GM12865 (cell line): ENCODE results near the gene TM9SF2.
A peak's percentile ranks its signal among the peaks of the same experiment; 100 is the strongest.

Source experiments
- DNase-seq: peaks from one replicate; pipeline ENCODE4 v3.0.0; 2010; ENCODE audit warnings: low read depth
- H3K4me3 ChIP-seq: 2 replicates; pipeline ENCODE4 v1.5.1; 2011; ENCODE audit warnings: mild to moderate bottlenecking, low read depth, low read length, control low read depth
- CTCF ChIP-seq: IDR thresholded peaks from 2 replicates; pipeline ENCODE4 v1.5.1; 2011; ENCODE audit warnings: low read length, control low read depth, low read depth, inconsistent platforms; ENCODE audit not compliant: insufficient read depth; ENCODE audit errors: missing control alignments

Gene TM9SF2

GRCh38 chr13:99548448-99548847 lies 47.2 kb downstream of the TM9SF2 start:
- TF ChIP-seq CTCF = no peak
- DNase-seq = peak; percentile 66
- H3K4me3 ChIP-seq = peak overlapping the region; percentile 15

GRCh38 chr13:99553033-99553432 lies 51.8 kb downstream of the TM9SF2 start:
- no peak for DNase-seq
- H3K4me3 ChIP-seq = no peak overlapping the region
- TF ChIP-seq CTCF = no peak

GRCh38 chr13:99555149-99555548 lies 53.9 kb downstream of the TM9SF2 start:
- no peak for DNase-seq
- TF ChIP-seq CTCF = no peak
- H3K4me3 ChIP-seq = no peak overlapping the region

GRCh38 chr13:99556867-99557443 lies 55.7 kb downstream of the TM9SF2 start:
- no peak for TF ChIP-seq CTCF
- no peak overlapping the region for H3K4me3 ChIP-seq
- DNase-seq = no peak

- DNase-seq = no peak
- TF ChIP-seq CTCF = no peak
Observed at GRCh38 chr13:99558570-99559180, 57.4 kb downstream of the TM9SF2 start.

GRCh38 chr13:99559560-99559959 lies 58.3 kb downstream of the TM9SF2 start:
- no peak for TF ChIP-seq CTCF
- DNase-seq = no peak
- no peak overlapping the region for H3K4me3 ChIP-seq

More at GRCh38 chr13:99558570-99559180, 57.4 kb downstream of the TM9SF2 start:
- no peak overlapping the region for H3K4me3 ChIP-seq

GRCh38 chr13:99563404-99563803 lies 62.1 kb downstream of the TM9SF2 start:
- no peak for DNase-seq
- no peak for TF ChIP-seq CTCF
- no peak overlapping the region for H3K4me3 ChIP-seq
